C4-2B (cell line): ENCODE results near the gene B3GAT1.

Experiments used
- CTCF ChIP-seq: fragments of 450-650 bp; conservative IDR thresholded peaks from 2 replicates; pipeline ENCODE4 v1.5.1; 2017; ENCODE audit warnings: mild to moderate bottlenecking
- ZFX ChIP-seq: fragments of 450-650 bp; IDR thresholded peaks from 2 replicates; pipeline ENCODE4 v1.6.1; 2017

GRCh38 chr11:134443246-134443645, 31.2 kb upstream of the B3GAT1 start:
- no peak for TF ChIP-seq CTCF
- TF ChIP-seq ZFX, result no peak
